Measurements from ENCODE around the gene CACNA1D. TPM values are rescaled to one million over a fixed set of nuclear protein-coding genes. Genes with fewer than 3 reads are reported as not detected.

Gene CACNA1D
- total RNA-seq, 1 donor from 2014 or later, result 1.1 TPM

- intact Hi-C loops (cut with micrococcal nuclease), result no loop called here
- Histone ChIP-seq H3K27ac (replicated peaks) (no peak overlapping the region), H3K4me1 (no peaks in the 10 kb centered on the region), H3K9me3 (replicated peaks) (no peaks in the 10 kb centered on the region), H3K4me3 (no peak overlapping the region), H3K27me3 (ENCODE audit: low read depth) (peaks cover 60% of the 10 kb centered on the region), H3K36me3 (no peaks in the 10 kb centered on the region)
- TF ChIP-seq CTCF (IDR thresholded peaks at IDR 0.05; ENCODE audit: borderline replicate concordance), result no peak
- DNase-seq, result no peak
These were observed 16.1 kb upstream of the CACNA1D start for GRCh38 chr3:53478166-53478830.

GRCh38 chr3:53478921-53479664 is 15.3 kb upstream of the CACNA1D start:
- Histone ChIP-seq H3K27ac (replicated peaks) (no peak overlapping the region), H3K36me3 (no peaks in the 10 kb centered on the region), H3K27me3 (ENCODE audit: low read depth) (peaks cover 55% of the 10 kb centered on the region), H3K4me3 (no peak overlapping the region), H3K4me1 (no peaks in the 10 kb centered on the region), H3K9me3 (replicated peaks) (no peaks in the 10 kb centered on the region)
- no peak for DNase-seq
- intact Hi-C loops (cut with micrococcal nuclease), result no loop called here
- no peak for TF ChIP-seq CTCF (IDR thresholded peaks at IDR 0.05; ENCODE audit: borderline replicate concordance)

GRCh38 chr3:53482227-53482626 is 12.2 kb upstream of the CACNA1D start:
- Histone ChIP-seq H3K27me3 (ENCODE audit: low read depth) (peaks cover 49% of the 10 kb centered on the region), H3K9me3 (replicated peaks) (no peaks in the 10 kb centered on the region), H3K27ac (replicated peaks) (no peak overlapping the region), H3K4me3 (no peak overlapping the region), H3K4me1 (no peaks in the 10 kb centered on the region), H3K36me3 (no peaks in the 10 kb centered on the region)
- no peak for TF ChIP-seq CTCF (IDR thresholded peaks at IDR 0.05; ENCODE audit: borderline replicate concordance)
- intact Hi-C loops (cut with micrococcal nuclease), result no loop called here
- no peak for DNase-seq

GRCh38 chr3:53483821-53484220 is 10.6 kb upstream of the CACNA1D start:
- Histone ChIP-seq H3K9me3 (replicated peaks) (no peaks in the 10 kb centered on the region), H3K36me3 (no peaks in the 10 kb centered on the region), H3K4me1 (no peaks in the 10 kb centered on the region), H3K27ac (replicated peaks) (no peak overlapping the region), H3K4me3 (no peak overlapping the region), H3K27me3 (ENCODE audit: low read depth) (peaks cover 34% of the 10 kb centered on the region)
- intact Hi-C loops (cut with micrococcal nuclease), result no loop called here
- no peak for DNase-seq
- TF ChIP-seq CTCF (IDR thresholded peaks at IDR 0.05; ENCODE audit: borderline replicate concordance), result no peak

- Histone ChIP-seq H3K27ac (replicated peaks) (no peak overlapping the region), H3K9me3 (replicated peaks) (no peaks in the 10 kb centered on the region), H3K4me1 (no peaks in the 10 kb centered on the region), H3K27me3 (ENCODE audit: low read depth) (peaks cover 24% of the 10 kb centered on the region), H3K4me3 (no peak overlapping the region), H3K36me3 (no peaks in the 10 kb centered on the region)
- no peak for TF ChIP-seq CTCF (IDR thresholded peaks at IDR 0.05; ENCODE audit: borderline replicate concordance)
- intact Hi-C loops (cut with micrococcal nuclease), result no loop called here
- no peak for DNase-seq
These were observed 9.4 kb upstream of the CACNA1D start for GRCh38 chr3:53484984-53485383.
